Loucy (cell line): ENCODE data around the gene CDH15.

Experiments used
- H2AFZ ChIP-seq: fragments of 200-600 bp; sonication (generic); 2 replicates; pipeline ENCODE4 v1.6.0; 2016; ENCODE audit warnings: antibody characterized with exemption, mild to moderate bottlenecking, low read length, moderate library complexity
- H3F3A ChIP-seq: fragments of 200-600 bp; 2 replicates; pipeline ENCODE4 v1.6.0; 2016; ENCODE audit warnings: antibody characterized with exemption, low read depth, mild to moderate bottlenecking
- H3K27me3 ChIP-seq: fragments of 200-600 bp; sonication (generic); 2 replicates; pipeline ENCODE4 v1.6.1; 2014; ENCODE audit warnings: low read length, mild to moderate bottlenecking; ENCODE audit not compliant: insufficient read depth, poor library complexity, severe bottlenecking
- H3K36me3 ChIP-seq: fragments of 200-600 bp; sonication (generic); 2 replicates; pipeline ENCODE4 v1.6.1; 2016; ENCODE audit warnings: low read length; ENCODE audit not compliant: insufficient read depth
- H3K4me1 ChIP-seq: fragments of 200-600 bp; sonication (generic); 2 replicates; pipeline ENCODE4 v1.5.1; 2014; ENCODE audit warnings: low read length, mild to moderate bottlenecking; ENCODE audit not compliant: insufficient read depth, poor library complexity, severe bottlenecking
- H3K4me2 ChIP-seq: fragments of 200-600 bp; sonication (generic); 2 replicates; pipeline ENCODE4 v1.6.0; 2014; ENCODE audit warnings: antibody characterized with exemption, low read length, low read depth, mild to moderate bottlenecking; ENCODE audit not compliant: poor library complexity, severe bottlenecking
- H3K4me3 ChIP-seq: fragments of 200-600 bp; sonication (generic); 2 replicates; pipeline ENCODE4 v1.5.1; 2014; ENCODE audit warnings: low read length, mild to moderate bottlenecking, mixed read lengths; ENCODE audit not compliant: poor library complexity, severe bottlenecking
- H3K79me2 ChIP-seq: fragments of 200-600 bp; sonication (generic); 2 replicates; pipeline ENCODE4 v1.6.1; 2014; ENCODE audit warnings: low read length; ENCODE audit not compliant: insufficient read depth
- H3K9ac ChIP-seq: fragments of 200-600 bp; sonication (generic); 2 replicates; pipeline ENCODE4 v1.6.0; 2014; ENCODE audit warnings: mild to moderate bottlenecking, low read depth, low read length, moderate library complexity; ENCODE audit not compliant: poor library complexity, severe bottlenecking
- H3K9me2 ChIP-seq: fragments of 200-600 bp; sonication (generic); replicated peaks from 2 replicates; pipeline ENCODE4 v1.6.1; 2016; ENCODE audit warnings: low read depth, low read length, mixed read lengths
- H3K9me3 ChIP-seq: fragments of 200-600 bp; sonication (generic); 2 replicates; pipeline ENCODE4 v1.6.1; 2014; ENCODE audit warnings: mild to moderate bottlenecking, antibody characterized with exemption, low read length, low read depth; ENCODE audit not compliant: insufficient read depth
- H4K20me1 ChIP-seq: fragments of 200-600 bp; sonication (generic); 2 replicates; pipeline ENCODE4 v1.6.0; 2014; ENCODE audit warnings: antibody characterized with exemption, low read length, mild to moderate bottlenecking; ENCODE audit not compliant: insufficient read depth, poor library complexity, severe bottlenecking
- CTCF ChIP-seq: fragments of 200-600 bp; sonication (generic); conservative IDR thresholded peaks from 2 replicates; pipeline ENCODE4 v1.5.1; 2014; ENCODE audit warnings: mild to moderate bottlenecking, antibody characterized with exemption, low read length
- EZH2phosphoT487 ChIP-seq: fragments of 200-600 bp; IDR thresholded peaks from 2 replicates; pipeline ENCODE4 v1.6.1; 2018; ENCODE audit warnings: antibody characterized with exemption, mild to moderate bottlenecking, moderate library complexity, borderline replicate concordance

CDH15 gene

GRCh38 chr16:89169778-89170177, 1.8 kb upstream of the CDH15 start:
- H3K9me3 ChIP-seq: no peaks in the 10 kb centered on the region
- peaks cover 12% of the 10 kb centered on the region for H3K4me1 ChIP-seq
- H3F3A ChIP-seq: no peaks in the 10 kb centered on the region
- no peak overlapping the region for H2AFZ ChIP-seq
- H3K9ac ChIP-seq: no peak overlapping the region
- H3K4me2 ChIP-seq: no peak overlapping the region
- H3K4me3 ChIP-seq: no peak overlapping the region
- TF ChIP-seq CTCF (no peak), EZH2phosphoT487 (no peak)
- H4K20me1 ChIP-seq: no peaks in the 10 kb centered on the region
- no peaks in the 10 kb centered on the region for H3K36me3 ChIP-seq
- H3K79me2 ChIP-seq: no peaks in the 10 kb centered on the region
- no peaks in the 10 kb centered on the region for H3K27me3 ChIP-seq
- H3K9me2 ChIP-seq: no peaks in the 10 kb centered on the region

- no peaks in the 10 kb centered on the region for H3K36me3 ChIP-seq
- no peaks in the 10 kb centered on the region for H3K27me3 ChIP-seq
- TF ChIP-seq CTCF: no peak
- no peak for TF ChIP-seq EZH2phosphoT487
- H3K79me2 ChIP-seq: no peaks in the 10 kb centered on the region
- no peaks in the 10 kb centered on the region for H4K20me1 ChIP-seq
- no peak overlapping the region for H2AFZ ChIP-seq
- peak overlapping the region; percentile 38 for H3K4me3 ChIP-seq
- H3K9me3 ChIP-seq: no peaks in the 10 kb centered on the region
- peaks cover 12% of the 10 kb centered on the region for H3K4me1 ChIP-seq
- H3K4me2 ChIP-seq: peak overlapping the region; percentile 58
- H3F3A ChIP-seq: no peaks in the 10 kb centered on the region
- no peak overlapping the region for H3K9ac ChIP-seq
- no peaks in the 10 kb centered on the region for H3K9me2 ChIP-seq
Measured at GRCh38 chr16:89170346-89171215, 967 bp upstream of the CDH15 start.

- Histone ChIP-seq H3K9me3 (no peaks in the 10 kb centered on the region), H3F3A (no peaks in the 10 kb centered on the region), H3K9me2 (no peaks in the 10 kb centered on the region), H3K27me3 (no peaks in the 10 kb centered on the region), H3K79me2 (no peaks in the 10 kb centered on the region), H4K20me1 (no peaks in the 10 kb centered on the region), H3K36me3 (no peaks in the 10 kb centered on the region), H3K9ac (no peak overlapping the region), H3K4me2 (no peak overlapping the region), H3K4me3 (no peak overlapping the region), H2AFZ (no peak overlapping the region), H3K4me1 (peaks cover 9% of the 10 kb centered on the region)
- TF ChIP-seq CTCF: no peak
- no peak for TF ChIP-seq EZH2phosphoT487
Measured at GRCh38 chr16:89172171-89172527, 601 bp downstream of the CDH15 start.
